Measurements from ENCODE around the gene HYDIN.

HYDIN gene

GRCh38 chr16:70769131-70769530 is 461.4 kb downstream of the HYDIN start:
- Histone ChIP-seq H4K20me1 (peaks cover 0 to 94% (median 0%) of the 10 kb centered on the region in 11 experiments; a peak in 10 of 22 replicates), H3K9me3 (replicated peaks in 1 of 11) (no peaks in the 10 kb centered on the region), H3K4me2 (no peak overlapping the region), H3K4me3 (no peak overlapping the region), H3K36me3 (peaks cover 30 to 100% (median 74%) of the 10 kb centered on the region in 11 experiments), H3K27ac (no peak overlapping the region), H3K4me1 (peaks cover 0 to 13% (median 0%) of the 10 kb centered on the region in 10 experiments; a peak in 3 of 20 replicates), H3K27me3 (no peaks in the 10 kb centered on the region), H3K9ac (peak overlapping the region in 1 of 11 experiments; percentile 15; a peak in 1 of 22 replicates)
- no peak for TF ChIP-seq Cebpa-rat (IDR thresholded peaks at IDR 0.05)

GRCh38 chr16:70768203-70768580 is 462.3 kb downstream of the HYDIN start:
- Histone ChIP-seq H3K27me3 (no peaks in the 10 kb centered on the region), H3K4me2 (no peak overlapping the region), H3K9ac (no peak overlapping the region), H3K4me3 (no peak overlapping the region), H3K36me3 (peaks cover 23 to 100% (median 74%) of the 10 kb centered on the region in 11 experiments), H3K9me3 (replicated peaks in 1 of 11) (no peaks in the 10 kb centered on the region), H4K20me1 (peaks cover 0 to 96% (median 0%) of the 10 kb centered on the region in 11 experiments; a peak in 10 of 22 replicates), H3K27ac (no peak overlapping the region), H3K4me1 (peaks cover 0 to 13% (median 0%) of the 10 kb centered on the region in 10 experiments; a peak in 3 of 20 replicates)
- TF ChIP-seq Cebpa-rat (IDR thresholded peaks at IDR 0.05), result no peak

GRCh38 chr16:70767377-70768202 is 462.9 kb downstream of the HYDIN start:
- Histone ChIP-seq H3K36me3 (peaks cover 26 to 100% (median 74%) of the 10 kb centered on the region in 11 experiments), H4K20me1 (peaks cover 0 to 96% (median 0%) of the 10 kb centered on the region in 11 experiments; a peak in 10 of 22 replicates), H3K4me2 (no peak overlapping the region), H3K9ac (no peak overlapping the region), H3K4me1 (peaks cover 0 to 13% (median 0%) of the 10 kb centered on the region in 10 experiments; a peak in 3 of 20 replicates), H3K9me3 (replicated peaks in 1 of 11) (no peaks in the 10 kb centered on the region), H3K27me3 (no peaks in the 10 kb centered on the region), H3K4me3 (no peak overlapping the region), H3K27ac (no peak overlapping the region)
- no peak for TF ChIP-seq Cebpa-rat (IDR thresholded peaks at IDR 0.05)

GRCh38 chr16:70766658-70767057 is 463.9 kb downstream of the HYDIN start:
- H3K9me3 ChIP-seq (replicated peaks in 1 of 11), result no peaks in the 10 kb centered on the region
- peaks cover 30 to 100% (median 74%) of the 10 kb centered on the region in 11 experiments for H3K36me3 ChIP-seq
- no peak for TF ChIP-seq Cebpa-rat (IDR thresholded peaks at IDR 0.05)
- H3K4me2 ChIP-seq, result no peak overlapping the region
- peaks cover 0 to 13% (median 0%) of the 10 kb centered on the region in 10 experiments; a peak in 3 of 20 replicates for H3K4me1 ChIP-seq
- peaks cover 0 to 96% (median 0%) of the 10 kb centered on the region in 11 experiments; a peak in 11 of 22 replicates for H4K20me1 ChIP-seq
- H3K27ac ChIP-seq, result no peak overlapping the region
- H3K4me3 ChIP-seq, result no peak overlapping the region
- H3K9ac ChIP-seq, result peak overlapping the region in 2 of 11 experiments; percentile 4 to 15; a peak in 1 of 22 replicates
- no peaks in the 10 kb centered on the region for H3K27me3 ChIP-seq

- H4K20me1 ChIP-seq, result peaks cover 0 to 99% (median 0%) of the 10 kb centered on the region in 11 experiments; a peak in 10 of 22 replicates
- TF ChIP-seq Cebpa-rat (IDR thresholded peaks at IDR 0.05), result no peak
- H3K27me3 ChIP-seq, result no peaks in the 10 kb centered on the region
- no peak overlapping the region for H3K4me2 ChIP-seq
- peaks cover 33 to 100% (median 74%) of the 10 kb centered on the region in 11 experiments for H3K36me3 ChIP-seq
- no peak overlapping the region for H3K27ac ChIP-seq
- H3K4me1 ChIP-seq, result peaks cover 0 to 13% (median 0%) of the 10 kb centered on the region in 10 experiments; a peak in 4 of 20 replicates
- no peak overlapping the region for H3K4me3 ChIP-seq
- peak overlapping the region in 2 of 11 experiments; percentile 4 to 15; a peak in 1 of 22 replicates for H3K9ac ChIP-seq
- no peaks in the 10 kb centered on the region for H3K9me3 ChIP-seq (replicated peaks in 1 of 11)
These were observed 464.3 kb downstream of the HYDIN start for GRCh38 chr16:70766176-70766575.

GRCh38 chr16:70765491-70765890 is 465.0 kb downstream of the HYDIN start:
- peaks cover 0 to 8% (median under 1%) of the 10 kb centered on the region in 10 experiments; a peak in 4 of 20 replicates for H3K4me1 ChIP-seq
- peaks cover 0 to 99% (median 0%) of the 10 kb centered on the region in 11 experiments; a peak in 10 of 22 replicates for H4K20me1 ChIP-seq
- H3K4me2 ChIP-seq, result no peak overlapping the region
- H3K27me3 ChIP-seq, result no peaks in the 10 kb centered on the region
- H3K36me3 ChIP-seq, result peaks cover 34 to 100% (median 74%) of the 10 kb centered on the region in 11 experiments
- no peaks in the 10 kb centered on the region for H3K9me3 ChIP-seq (replicated peaks in 1 of 11)
- H3K9ac ChIP-seq, result no peak overlapping the region
- no peak for TF ChIP-seq Cebpa-rat (IDR thresholded peaks at IDR 0.05)
- no peak overlapping the region for H3K27ac ChIP-seq
- no peak overlapping the region for H3K4me3 ChIP-seq

GRCh38 chr16:70764632-70765031 is 465.9 kb downstream of the HYDIN start:
- TF ChIP-seq Cebpa-rat (IDR thresholded peaks at IDR 0.05), result no peak
- Histone ChIP-seq H3K27me3 (no peaks in the 10 kb centered on the region), H3K4me3 (no peak overlapping the region), H3K36me3 (peaks cover 40 to 100% (median 73%) of the 10 kb centered on the region in 11 experiments), H3K4me1 (peaks cover 0 to 10% (median 1%) of the 10 kb centered on the region in 10 experiments; a peak in 4 of 20 replicates), H3K4me2 (no peak overlapping the region), H3K9me3 (replicated peaks in 1 of 11) (no peaks in the 10 kb centered on the region), H3K9ac (no peak overlapping the region), H3K27ac (no peak overlapping the region), H4K20me1 (peaks cover 0 to 99% (median 0%) of the 10 kb centered on the region in 11 experiments; a peak in 8 of 22 replicates)

GRCh38 chr16:70760221-70760620 is 470.3 kb downstream of the HYDIN start:
- no peaks in the 10 kb centered on the region for H3K27me3 ChIP-seq
- no peaks in the 10 kb centered on the region for H3K9me3 ChIP-seq (replicated peaks in 1 of 11)
- no peak overlapping the region for H3K9ac ChIP-seq
- no peak overlapping the region for H3K4me3 ChIP-seq
- TF ChIP-seq Cebpa-rat (IDR thresholded peaks at IDR 0.05), result no peak
- peaks cover 0 to 100% (median 0%) of the 10 kb centered on the region in 11 experiments; a peak in 8 of 22 replicates for H4K20me1 ChIP-seq
- H3K4me2 ChIP-seq, result no peak overlapping the region
- H3K4me1 ChIP-seq, result peaks cover 0 to 45% (median 14%) of the 10 kb centered on the region in 10 experiments; a peak in 14 of 20 replicates
- H3K36me3 ChIP-seq, result peaks cover 48 to 100% (median 73%) of the 10 kb centered on the region in 11 experiments
- H3K27ac ChIP-seq, result no peak overlapping the region

GRCh38 chr16:70759666-70760065 is 470.9 kb downstream of the HYDIN start:
- Histone ChIP-seq H3K27ac (no peak overlapping the region), H3K27me3 (no peaks in the 10 kb centered on the region), H4K20me1 (peaks cover 0 to 100% (median 0%) of the 10 kb centered on the region in 11 experiments; a peak in 8 of 22 replicates), H3K36me3 (peaks cover 48 to 100% (median 71%) of the 10 kb centered on the region in 11 experiments), H3K9ac (no peak overlapping the region), H3K4me3 (no peak overlapping the region), H3K4me2 (no peak overlapping the region), H3K9me3 (replicated peaks in 1 of 11) (no peaks in the 10 kb centered on the region), H3K4me1 (peaks cover 0 to 51% (median 14%) of the 10 kb centered on the region in 10 experiments; a peak in 15 of 20 replicates)
- no peak for TF ChIP-seq Cebpa-rat (IDR thresholded peaks at IDR 0.05)
